Astrocyte of the hippocampus (primary cell): ENCODE results near the gene PDE8B.

ENCODE experiments used
- DNase-seq: peaks from one replicate; pipeline ENCODE4 v3.0.0; 2011; ENCODE audit warnings: low read depth, low spot score

PDE8B gene, protein sequence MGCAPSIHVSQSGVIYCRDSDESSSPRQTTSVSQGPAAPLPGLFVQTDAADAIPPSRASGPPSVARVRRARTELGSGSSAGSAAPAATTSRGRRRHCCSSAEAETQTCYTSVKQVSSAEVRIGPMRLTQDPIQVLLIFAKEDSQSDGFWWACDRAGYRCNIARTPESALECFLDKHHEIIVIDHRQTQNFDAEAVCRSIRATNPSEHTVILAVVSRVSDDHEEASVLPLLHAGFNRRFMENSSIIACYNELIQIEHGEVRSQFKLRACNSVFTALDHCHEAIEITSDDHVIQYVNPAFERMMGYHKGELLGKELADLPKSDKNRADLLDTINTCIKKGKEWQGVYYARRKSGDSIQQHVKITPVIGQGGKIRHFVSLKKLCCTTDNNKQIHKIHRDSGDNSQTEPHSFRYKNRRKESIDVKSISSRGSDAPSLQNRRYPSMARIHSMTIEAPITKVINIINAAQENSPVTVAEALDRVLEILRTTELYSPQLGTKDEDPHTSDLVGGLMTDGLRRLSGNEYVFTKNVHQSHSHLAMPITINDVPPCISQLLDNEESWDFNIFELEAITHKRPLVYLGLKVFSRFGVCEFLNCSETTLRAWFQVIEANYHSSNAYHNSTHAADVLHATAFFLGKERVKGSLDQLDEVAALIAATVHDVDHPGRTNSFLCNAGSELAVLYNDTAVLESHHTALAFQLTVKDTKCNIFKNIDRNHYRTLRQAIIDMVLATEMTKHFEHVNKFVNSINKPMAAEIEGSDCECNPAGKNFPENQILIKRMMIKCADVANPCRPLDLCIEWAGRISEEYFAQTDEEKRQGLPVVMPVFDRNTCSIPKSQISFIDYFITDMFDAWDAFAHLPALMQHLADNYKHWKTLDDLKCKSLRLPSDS

DNA sequence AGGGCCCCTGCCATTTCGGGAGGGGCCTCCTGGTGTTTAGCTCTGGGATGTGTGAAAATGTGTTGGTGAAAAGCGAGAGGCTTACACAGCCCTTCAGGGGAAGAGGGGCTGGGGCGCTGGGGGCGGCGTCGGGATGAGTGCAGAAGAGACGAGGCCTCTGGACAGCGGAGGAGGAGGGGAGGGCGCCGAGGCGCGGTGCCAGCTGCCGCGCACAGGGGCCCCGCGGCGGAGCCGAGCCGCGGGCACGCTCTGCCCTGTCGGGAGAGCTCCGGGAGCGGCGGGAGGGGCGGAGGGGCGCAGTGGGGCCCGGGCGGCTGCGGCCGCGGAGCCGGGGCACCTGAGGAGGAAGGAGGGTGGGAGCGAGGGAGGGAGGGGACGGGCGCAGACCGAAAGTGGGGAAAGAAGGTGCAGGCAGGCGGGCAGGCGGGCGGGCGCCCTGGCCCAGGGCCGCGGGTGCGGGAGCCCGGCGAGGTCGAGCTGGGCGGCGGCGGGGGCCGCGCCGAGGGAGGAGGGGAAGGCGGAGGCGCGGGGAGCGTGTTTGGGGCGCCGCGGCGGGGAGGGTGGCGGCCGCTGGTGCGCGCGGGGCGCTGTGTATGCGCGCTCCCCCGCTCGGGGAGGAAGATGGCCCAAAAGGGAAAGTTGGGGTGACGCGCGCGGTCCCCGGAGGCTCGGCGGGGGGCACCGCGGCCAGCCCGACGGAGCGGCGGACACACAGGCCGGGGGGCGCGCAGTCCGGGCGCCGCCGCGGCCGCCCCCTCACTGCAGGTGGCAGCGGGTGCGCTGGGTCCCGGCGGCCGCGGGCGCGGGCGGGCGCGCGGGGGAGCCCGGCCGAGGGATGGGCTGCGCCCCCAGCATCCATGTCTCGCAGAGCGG is at the start of gene PDE8B:
PDE8B (plus strand) TSS at position 590 of the 873 bp plus-strand sequence; CDS start at position 836, 246 bp downstream.
- DNase-seq, result peak; percentile 30

GRCh38 chr5:77163453-77163852 is 47.0 kb upstream of the PDE8B start:
- no peak for DNase-seq

DNA sequence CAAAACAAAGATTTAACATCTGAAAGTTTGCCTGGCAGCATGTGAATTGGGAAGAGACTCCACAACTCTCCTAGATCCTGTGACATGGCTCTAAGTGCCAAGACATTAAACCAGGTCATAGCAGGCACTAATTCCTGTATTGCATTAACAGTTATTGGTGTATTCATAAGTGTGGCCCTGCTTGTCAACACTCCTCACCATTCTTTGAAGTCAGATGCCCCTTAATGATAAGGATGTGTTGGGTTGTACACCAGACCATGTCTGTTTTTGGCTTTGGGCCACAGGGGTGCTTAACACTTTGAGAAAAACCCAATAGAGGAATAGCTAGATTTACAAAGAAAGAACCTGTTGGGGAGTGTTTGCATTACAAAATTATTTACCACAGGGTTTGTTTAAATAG is 43.4 kb upstream of the PDE8B start:
- no peak for DNase-seq

DNA sequence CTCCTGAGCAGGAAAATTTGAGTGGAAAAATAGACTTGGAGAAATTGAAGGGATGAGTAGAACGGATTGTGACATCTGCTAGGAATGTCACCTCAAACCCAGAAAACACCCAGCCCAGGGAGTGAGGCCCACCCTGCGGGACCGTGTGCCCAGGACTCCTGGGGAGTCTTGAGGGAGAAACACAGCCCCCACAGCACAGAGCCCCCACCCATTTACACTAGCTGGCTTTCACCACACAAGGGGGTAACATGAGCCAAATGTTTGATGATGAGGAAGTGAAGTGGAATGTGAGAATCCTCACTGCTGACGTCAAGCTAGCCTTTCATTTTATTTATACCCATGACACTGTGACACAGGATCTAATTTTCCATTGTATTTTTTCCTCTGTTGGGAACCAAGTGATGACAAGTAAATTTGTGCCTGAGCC is 42.8 kb upstream of the PDE8B start:
- peak; percentile 82 for DNase-seq

DNA sequence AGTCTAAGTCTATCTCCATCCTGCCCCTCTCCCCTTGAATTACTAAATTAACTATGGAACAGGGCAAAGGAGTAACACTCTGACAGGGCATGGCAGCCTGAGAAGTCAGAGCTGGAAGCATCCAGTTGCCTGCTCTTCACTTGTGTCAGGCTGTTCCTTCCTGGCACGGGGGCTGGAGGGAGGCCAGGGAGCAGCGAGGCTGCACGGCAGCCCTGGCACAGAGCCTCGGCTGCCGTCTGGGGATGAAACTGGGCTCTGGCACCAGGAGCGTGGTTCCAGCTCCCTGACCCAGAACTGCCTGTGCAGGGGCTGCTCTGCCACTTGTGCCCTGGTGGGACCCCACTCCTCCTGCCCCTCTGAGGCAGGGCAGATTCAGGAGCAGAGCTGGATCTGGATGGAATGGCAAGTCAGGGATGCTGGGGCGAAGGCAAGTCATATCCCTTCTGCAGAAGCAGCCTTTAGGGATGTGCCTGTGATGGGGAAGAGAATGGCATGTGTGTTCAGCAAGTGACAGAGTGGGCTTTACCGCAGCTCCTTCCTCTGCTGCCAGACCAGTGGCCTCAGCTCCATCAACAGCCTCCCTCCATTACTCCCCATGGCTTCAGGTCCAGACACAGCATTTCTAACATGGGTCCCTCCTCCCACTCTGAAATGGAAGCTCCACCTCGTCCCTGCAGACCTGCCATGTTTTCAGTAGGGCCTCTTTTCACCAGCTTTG is 42.2 kb upstream of the PDE8B start:
- DNase-seq, result peak; percentile 78

GRCh38 chr5:77168879-77169244 is 41.6 kb upstream of the PDE8B start:
- DNase-seq, result no peak

- DNase-seq, result no peak
Measured at GRCh38 chr5:77170196-77170890, 40.1 kb upstream of the PDE8B start.

DNA sequence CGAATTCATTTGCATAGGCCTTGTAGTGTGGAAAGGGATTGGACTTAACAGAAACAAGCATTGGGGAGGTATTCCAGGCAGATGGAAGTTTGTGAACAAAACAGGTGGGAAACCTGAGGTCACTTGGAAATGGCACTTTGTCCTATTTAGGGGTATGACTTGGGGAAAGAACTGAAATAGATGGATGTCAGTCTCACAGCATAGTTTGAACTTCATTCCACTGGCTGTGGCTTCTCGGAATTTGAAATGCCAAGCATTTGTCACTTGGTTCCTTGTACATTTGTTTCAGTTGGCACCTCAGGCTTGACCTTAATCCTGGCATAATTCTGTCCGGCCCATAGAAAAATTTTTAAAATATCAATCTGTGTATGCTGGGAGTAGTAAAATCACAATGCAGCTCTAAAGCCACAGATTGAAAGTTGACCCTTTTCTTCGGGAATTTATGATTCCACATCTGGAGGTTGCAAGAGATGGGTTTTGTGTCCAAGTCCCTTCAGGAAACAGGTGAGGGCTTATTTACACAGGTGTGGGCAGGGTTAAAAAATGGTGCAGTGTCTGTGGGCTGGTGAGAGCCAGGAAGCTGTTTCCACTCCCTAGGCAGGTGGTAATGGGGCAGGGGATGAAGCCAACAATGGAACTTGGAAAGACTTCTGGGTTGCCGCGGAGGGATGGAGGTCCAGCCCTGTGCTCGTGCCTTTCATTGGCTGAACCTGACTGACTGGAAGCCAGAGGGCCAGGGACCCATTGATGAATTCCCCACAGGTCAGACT is 39.2 kb upstream of the PDE8B start:
- no peak for DNase-seq

DNA sequence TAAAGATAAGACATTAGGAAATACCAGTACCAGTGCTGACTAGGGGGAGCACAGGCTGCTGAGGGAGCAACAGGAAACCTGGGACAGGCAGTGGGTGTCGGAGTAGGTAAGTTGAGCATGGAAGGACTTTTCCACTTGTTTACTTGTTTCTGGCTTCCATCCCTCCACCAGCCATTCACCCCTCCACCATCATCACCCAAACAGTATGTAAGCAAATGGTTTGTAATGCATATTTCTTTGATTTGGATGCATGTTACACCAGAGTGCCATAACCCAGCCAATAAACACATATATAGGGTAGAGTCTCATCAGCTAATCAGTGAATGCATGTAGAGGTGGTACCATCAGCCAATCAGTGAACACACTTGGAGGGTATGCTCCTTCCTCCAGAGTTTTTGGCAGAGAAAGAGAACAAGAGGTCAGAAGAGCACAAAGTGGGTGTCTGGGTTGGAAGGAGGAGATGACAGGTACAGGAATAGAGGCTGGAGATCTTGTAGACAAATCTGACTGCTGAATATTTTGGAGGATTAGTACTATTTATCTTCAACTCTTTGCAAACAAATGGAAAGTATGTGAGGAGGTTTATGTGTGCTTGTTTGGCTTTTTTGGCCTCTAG is 37.7 kb upstream of the PDE8B start:
- DNase-seq, result no peak

GRCh38 chr5:77174526-77174925 is 36.0 kb upstream of the PDE8B start:
- no peak for DNase-seq

DNA sequence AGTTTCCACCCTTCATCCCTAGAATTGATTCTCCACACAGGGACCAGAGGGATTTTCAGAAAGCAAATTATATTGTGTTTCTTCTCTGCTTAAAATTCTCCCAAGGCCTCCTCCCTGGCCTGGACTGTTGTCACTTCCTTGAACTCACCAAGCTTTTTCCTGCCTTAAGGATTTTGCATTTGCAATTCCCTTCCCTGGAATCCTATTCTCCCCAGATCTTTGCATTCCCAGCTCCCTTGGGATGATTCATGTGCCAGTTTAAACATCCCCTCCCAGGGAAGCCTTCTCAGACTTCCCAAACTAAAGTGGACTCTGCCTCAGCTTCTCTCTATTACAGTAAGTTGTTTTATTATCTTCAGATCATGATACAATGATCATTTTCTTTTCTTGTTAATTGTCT is 35.2 kb upstream of the PDE8B start:
- DNase-seq, result no peak

DNA sequence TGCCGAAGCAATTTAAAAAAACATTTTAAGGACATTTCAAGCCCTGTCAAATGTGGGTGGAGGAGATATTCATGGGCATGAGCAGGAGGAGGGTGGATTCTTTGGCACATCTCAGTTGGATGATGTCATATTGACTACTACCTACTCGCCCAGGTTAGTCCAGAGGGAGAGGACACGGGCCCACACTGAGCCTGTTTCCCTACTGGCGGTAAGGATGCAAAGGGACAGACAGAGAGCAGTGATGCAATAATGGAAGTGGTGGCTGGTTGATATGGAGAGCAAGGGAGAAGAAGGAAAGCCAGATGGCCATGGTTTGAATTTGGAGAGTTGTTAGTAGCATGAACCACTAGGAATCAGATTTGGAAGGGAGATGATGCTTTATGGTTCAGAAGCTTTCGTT is 34.1 kb upstream of the PDE8B start:
- DNase-seq, result no peak

DNA sequence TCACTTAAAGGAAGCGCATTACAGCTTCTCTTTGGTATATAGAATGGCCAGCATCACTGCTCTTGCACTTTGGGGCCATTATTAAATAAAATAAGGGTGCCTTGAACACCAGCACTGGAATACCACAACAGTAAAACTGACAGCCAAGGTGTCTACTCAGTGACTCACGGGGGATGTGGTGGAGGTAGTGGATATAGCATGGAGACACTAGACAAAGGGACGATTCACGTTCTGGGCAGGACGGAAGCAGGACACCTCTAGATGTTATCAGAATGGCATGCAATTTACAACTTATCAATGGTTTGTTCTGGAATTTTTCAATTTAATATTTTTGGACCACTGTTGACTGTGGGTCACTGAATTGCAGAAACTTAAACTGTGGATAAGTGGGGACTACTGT is 32.9 kb upstream of the PDE8B start:
- DNase-seq, result no peak

- peak; percentile 41 for DNase-seq
Measured at GRCh38 chr5:77180167-77181081, 30.1 kb upstream of the PDE8B start.

- no peak for DNase-seq
Measured at GRCh38 chr5:77181173-77181572, 29.3 kb upstream of the PDE8B start.

- no peak for DNase-seq
Measured at GRCh38 chr5:77181596-77182304, 28.7 kb upstream of the PDE8B start.

DNA sequence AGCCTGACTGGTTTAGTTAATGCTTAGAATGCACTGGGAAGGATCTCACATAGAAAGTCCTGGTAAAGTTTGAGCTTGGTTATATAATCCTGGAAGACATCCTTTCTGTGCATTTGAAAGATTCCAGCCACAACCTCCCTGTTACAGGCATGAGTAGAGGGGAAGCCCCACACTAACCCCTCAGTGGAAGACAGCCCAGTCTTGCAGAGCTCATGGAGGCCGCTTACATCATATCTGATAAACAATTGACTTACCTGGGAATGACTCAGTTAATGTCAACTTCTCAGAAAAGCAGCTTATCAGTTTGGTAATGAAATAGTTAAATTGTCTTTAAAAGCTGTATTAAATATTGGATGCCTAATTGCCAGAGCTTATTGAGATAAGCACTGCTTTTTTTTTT is 28.1 kb upstream of the PDE8B start:
- DNase-seq, result no peak
